Heart left ventricle (tissue), 16 donors: ENCODE data around the gene RAB4A. TPM values are rescaled to one million over a fixed set of nuclear protein-coding genes. Genes with fewer than 3 reads are reported as not detected.

Experiments
- ATAC-seq, 4 donors: fragments of 200-7000 bp; cut with Tn5 transposase; one replicate each; pipeline ENCODE4 v1.9.1; 2020 to 2022; ENCODE audit warnings: moderate library complexity in 4 of 4, mild to moderate bottlenecking in 3 of 4, moderate number of reproducible peaks in 1 of 4
- DNase-seq, 5 donors: peaks; one replicate each; pipeline ENCODE4 v3.0.0-alpha.2; 2020
- H3K27ac ChIP-seq, 12 donors: fragments of 200-600 bp; sonication (generic) in 4 of 12; one replicate each; pipeline versions ENCODE4 v1.5.0 to v1.8.0; 2016 to 2022; ENCODE audit warnings: mild to moderate bottlenecking in 2 of 12
- H3K27me3 ChIP-seq, 9 donors: fragments of 200-600 bp; sonication (generic) in 2 of 9; one replicate each; pipeline versions ENCODE4 v1.5.1 to v1.8.0; 2016 to 2022; ENCODE audit warnings: mild to moderate bottlenecking in 3 of 9
- H3K36me3 ChIP-seq, 9 donors: fragments of 200-600 bp; sonication (generic) in 2 of 9; one replicate each; pipeline versions ENCODE4 v1.5.0 to v1.8.0; 2018 to 2022; ENCODE audit warnings: mild to moderate bottlenecking in 2 of 9
- H3K4me1 ChIP-seq, 12 donors: fragments of 200-600 bp; sonication (generic) in 4 of 12; one replicate each; pipeline versions ENCODE4 v1.5.0 to v1.8.0; 2016 to 2022; ENCODE audit warnings: mild to moderate bottlenecking in 3 of 12
- H3K4me3 ChIP-seq, 12 donors: fragments of 200-600 bp; sonication (generic) in 4 of 12; one replicate each; pipeline versions ENCODE4 v1.5.0 to v1.8.0; 2017 to 2022; ENCODE audit warnings: mild to moderate bottlenecking in 9 of 12, moderate library complexity in 4 of 12
- H3K9me3 ChIP-seq, 12 donors: fragments of 200-600 bp; sonication (generic) in 4 of 12; one replicate each; pipeline versions ENCODE4 v1.5.0 to v1.8.0; 2016 to 2022; ENCODE audit warnings: mild to moderate bottlenecking in 1 of 12
- POLR2A ChIP-seq, 2 donors: fragments of 450-650 bp; IDR thresholded peaks; one replicate each; pipeline ENCODE4 v1.6.1; 2017; ENCODE audit warnings: antibody characterized with exemption in 2 of 2, mild to moderate bottlenecking in 2 of 2, moderate library complexity in 2 of 2
- WGBS, 4 donors: extraction: QIAGEN DNeasy Blood & Tissue Kit in 2 of 4; methylation state at CpG; one replicate each; pipeline versions ENCODE4 v1.1.5 to v1.1.7; 2013 to 2018; 5-methylcytosine and 5-hydroxymethylcytosine counted together
- intact Hi-C, 10 donors: fragments of 100-400 bp; cut with DNase I; formaldehyde crosslinking; loops; one replicate each; pipeline versions ENCODE4 v1.11.1 to v1.14.2; 2022
- polyA plus RNA-seq, 2 donors: library from polyadenylated mRNA; stranded (reverse); fragments of 200-250 nt; gene quantifications; one replicate each; pipeline ENCODE4 v1.2.3, GENCODE V29; 2013
- total RNA-seq, 9 donors: library from RNA; depleted of rRNA in 2 of 9; stranded (reverse); fragments of >200 nt in 2 of 9; fragmentation: NEBNext Ultra II Directional in 3 of 9; extraction: Animal tissue kit (Norgen Biotek cat#: 25700) in 3 of 9; gene quantifications; one replicate each; pipeline versions ENCODE4 v1.1.0 to v1.2.4, GENCODE V29; 2016 to 2023
- TF ChIP-seq, protein P1 (sequence below), 12 donors: fragments of 200-600 bp; sonication (generic) in 4 of 12; IDR thresholded peaks; one replicate each; pipeline versions ENCODE4 v1.5.0 to v1.8.0; 2018 to 2022; ENCODE audit warnings: antibody characterized with exemption in 12 of 12, mild to moderate bottlenecking in 5 of 12
- donor health status: ischemic (EF 13 %, LVEDD 7.1; RV severe dilation, severe dysfunction).
- donor health status: healthy with polysubstance abuse.
- donor health status: DM: no; HTN: yes; CAD: no.
- donor health status: DM: no; HTN: no; CAD: no.
- donor health status: ischemic (EF 25% LVEDD 6.9; RV normal size, moderate dysfunction).
- donor health status: ischemic (EF 25% LVEDD 5.7; RV mildly dilated, moderate dysfunction).
- donor health status: healthy.
- donor health status: DM: yes; HTN: yes; CAD: no.
- donor health status: ischemic (EF 35%, LVEDD 5.7; RV mildly dilated, moderate dysfunction).
- donor health status: nonischemic (EF 11% LVEDD 7.7; RV severe dilation, severe dysfunction).
- donor health status: DM: yes; HTN: yes; CAD: no.
- donor health status: PGD.
- donor health status: ischemic (EF 29% LVEDD 5.4; RV normal size, mild dysfunction).
- donor health status: nonischemic (EF 23%, LVEDD 6.1; RV moderate dilation, normal function).

RAB4A gene
- total and polyA plus RNA-seq, 11 donors, result 27.6 to 159 (median 92.2) TPM

- 86 to 93% (median 88%) methylated on average over 4 of the region's 4 CpGs for WGBS, 4 donors
- Histone ChIP-seq H3K4me3 (no peak overlapping the region), H3K9me3 (peaks cover 0 to 24% (median 9%) of the 10 kb centered on the region in 12 donors), H3K27me3 (no peaks in the 10 kb centered on the region), H3K27ac (no peak overlapping the region), H3K36me3 (no peaks in the 10 kb centered on the region), H3K4me1 (peaks cover 0 to 4% (median 0%) of the 10 kb centered on the region in 12 donors)
- no peak for ATAC-seq
- TF ChIP-seq, protein P1, sequence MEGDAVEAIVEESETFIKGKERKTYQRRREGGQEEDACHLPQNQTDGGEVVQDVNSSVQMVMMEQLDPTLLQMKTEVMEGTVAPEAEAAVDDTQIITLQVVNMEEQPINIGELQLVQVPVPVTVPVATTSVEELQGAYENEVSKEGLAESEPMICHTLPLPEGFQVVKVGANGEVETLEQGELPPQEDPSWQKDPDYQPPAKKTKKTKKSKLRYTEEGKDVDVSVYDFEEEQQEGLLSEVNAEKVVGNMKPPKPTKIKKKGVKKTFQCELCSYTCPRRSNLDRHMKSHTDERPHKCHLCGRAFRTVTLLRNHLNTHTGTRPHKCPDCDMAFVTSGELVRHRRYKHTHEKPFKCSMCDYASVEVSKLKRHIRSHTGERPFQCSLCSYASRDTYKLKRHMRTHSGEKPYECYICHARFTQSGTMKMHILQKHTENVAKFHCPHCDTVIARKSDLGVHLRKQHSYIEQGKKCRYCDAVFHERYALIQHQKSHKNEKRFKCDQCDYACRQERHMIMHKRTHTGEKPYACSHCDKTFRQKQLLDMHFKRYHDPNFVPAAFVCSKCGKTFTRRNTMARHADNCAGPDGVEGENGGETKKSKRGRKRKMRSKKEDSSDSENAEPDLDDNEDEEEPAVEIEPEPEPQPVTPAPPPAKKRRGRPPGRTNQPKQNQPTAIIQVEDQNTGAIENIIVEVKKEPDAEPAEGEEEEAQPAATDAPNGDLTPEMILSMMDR (IDR thresholded peaks at IDR 0.05), result no peak
- no peak for TF ChIP-seq POLR2A (IDR thresholded peaks at IDR 0.05)
- intact Hi-C loops, result no loop called here
- no peak for DNase-seq
These were observed 27.3 kb upstream of the RAB4A start for GRCh38 chr1:229243638-229244037.

DNA sequence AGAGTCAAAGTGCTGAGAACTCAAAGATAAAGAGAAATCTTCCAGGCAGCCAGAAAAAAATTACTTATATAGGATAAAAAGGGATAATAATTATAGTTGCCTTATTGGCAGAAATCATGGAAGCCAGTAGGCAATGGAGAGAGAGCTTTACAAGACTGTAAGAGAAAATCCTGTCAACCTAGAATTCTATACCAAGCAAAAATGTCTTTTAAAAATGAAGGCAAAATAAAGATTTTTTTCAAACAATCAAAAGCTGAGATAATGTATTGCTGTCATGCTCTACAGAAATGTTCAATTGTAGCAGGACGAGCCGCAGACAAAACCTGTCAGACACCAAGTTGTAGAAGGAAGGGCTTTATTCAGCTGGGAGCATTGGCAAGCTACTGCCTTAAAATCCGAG is 26.8 kb upstream of the RAB4A start:
- no peak overlapping the region for H3K27ac ChIP-seq

GRCh38 chr1:229247871-229248270 is 23.0 kb upstream of the RAB4A start:
- no peak for TF ChIP-seq POLR2A (IDR thresholded peaks at IDR 0.05)
- TF ChIP-seq, protein P1 (IDR thresholded peaks at IDR 0.05), result no peak
- intact Hi-C loops, result no loop called here
- Histone ChIP-seq H3K9me3 (peaks cover 0 to 20% (median 9%) of the 10 kb centered on the region in 12 donors), H3K36me3 (no peaks in the 10 kb centered on the region), H3K27ac (no peak overlapping the region), H3K27me3 (peaks cover 0 to 11% (median 0%) of the 10 kb centered on the region in 9 donors), H3K4me3 (no peak overlapping the region), H3K4me1 (peaks cover 0 to 28% (median 0%) of the 10 kb centered on the region in 12 donors)
- ATAC-seq (no peak), DNase-seq (no peak)
- WGBS, 4 donors, result 87 to 95% (median 91%) methylated on average over 2 of the region's 2 CpGs

More for the DNA sequence above, 26.8 kb upstream of the RAB4A start:
- ATAC-seq (no peak), DNase-seq (no peak)
- no peak for TF ChIP-seq POLR2A (IDR thresholded peaks at IDR 0.05)
- TF ChIP-seq, protein P1 (IDR thresholded peaks at IDR 0.05), result no peak
- Histone ChIP-seq H3K9me3 (peaks cover 0 to 24% (median 9%) of the 10 kb centered on the region in 12 donors), H3K4me3 (no peak overlapping the region), H3K27me3 (no peaks in the 10 kb centered on the region), H3K36me3 (no peaks in the 10 kb centered on the region), H3K4me1 (peaks cover 0 to 8% (median 0%) of the 10 kb centered on the region in 12 donors)
- 89 to 95% (median 94%) methylated on average over 3 of the region's 3 CpGs for WGBS, 4 donors
- intact Hi-C loops, result no loop called here

DNA sequence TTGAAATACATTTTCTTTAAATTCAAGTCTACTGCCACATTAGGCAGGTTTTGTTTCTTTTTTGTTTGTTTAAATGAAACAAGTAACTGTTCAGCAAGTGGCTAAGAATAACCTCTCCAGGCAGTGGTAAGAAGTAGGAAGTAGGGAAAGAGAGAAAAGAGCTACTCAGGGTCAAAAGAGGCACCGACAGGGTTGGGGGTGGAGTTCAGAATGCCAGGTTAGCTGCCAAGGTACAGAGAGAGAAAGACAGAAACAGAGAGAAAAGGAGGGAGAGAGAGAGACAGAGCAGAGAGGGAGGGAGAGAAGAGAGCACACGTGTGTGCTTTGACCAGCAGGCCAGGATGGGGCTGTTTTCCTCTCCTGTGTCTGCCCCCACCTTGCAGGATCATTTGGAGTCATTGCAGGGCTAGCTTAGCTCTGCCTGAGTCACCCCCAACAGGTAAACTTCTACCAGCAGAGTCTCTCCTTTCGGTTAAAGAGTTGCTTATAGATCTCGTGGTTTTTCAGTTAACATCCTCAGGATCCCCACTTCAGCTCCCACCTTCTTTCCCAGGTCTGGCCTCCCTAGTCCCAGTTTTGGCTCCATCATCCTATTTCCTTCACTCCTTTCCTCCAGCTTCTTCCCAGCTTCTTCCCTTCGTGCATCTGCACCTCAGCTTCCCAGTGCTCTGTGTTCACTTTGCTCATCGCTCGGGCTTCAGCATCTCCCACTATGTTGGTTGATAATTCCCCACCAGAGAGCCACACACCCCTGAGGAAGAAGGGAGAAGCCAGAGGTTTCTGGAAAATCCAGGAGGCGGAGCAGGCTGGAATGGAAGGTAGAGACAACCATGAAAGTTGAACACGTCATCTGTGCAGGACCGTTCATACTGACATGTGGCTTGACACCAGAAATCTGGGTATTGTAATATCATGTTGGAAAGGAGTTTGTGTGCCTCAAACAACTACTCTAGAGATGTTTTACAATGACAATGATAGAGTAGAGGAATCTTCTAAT is 21.8 kb upstream of the RAB4A start:
- Histone ChIP-seq H3K27ac (no peak overlapping the region), H3K4me1 (peaks cover 0 to 40% (median 0%) of the 10 kb centered on the region in 12 donors), H3K4me3 (no peak overlapping the region), H3K27me3 (peaks cover 0 to 11% (median 0%) of the 10 kb centered on the region in 9 donors), H3K9me3 (peaks cover 0 to 8% (median 2%) of the 10 kb centered on the region in 12 donors), H3K36me3 (no peaks in the 10 kb centered on the region)
- ATAC-seq (no peak), DNase-seq (no peak)
- TF ChIP-seq, protein P1 (IDR thresholded peaks at IDR 0.05), result no peak
- no peak for TF ChIP-seq POLR2A (IDR thresholded peaks at IDR 0.05)
- WGBS, 4 donors, result 49 to 60% (median 54%) methylated on average over 10 of the region's 10 CpGs
- intact Hi-C loops, result no loop called here
